ENCODE measurements around the gene AKAP1. TPM values are rescaled to one million over a fixed set of nuclear protein-coding genes. Genes with fewer than 3 reads are reported as not detected.

AKAP1 gene
- 10 to 100 TPM; 39.5 to 43.2 TPM for total RNA-seq

- no peaks in the 10 kb centered on the region for H3K27me3 Mint-ChIP-seq
- H3K27ac Mint-ChIP-seq: peak within 1 kb of the TSS; percentile 90
- DNase-seq: peak; percentile 99
- peak within 1 kb of the TSS; percentile 86 for H3K4me3 Mint-ChIP-seq
- H3K4me1 Mint-ChIP-seq: peaks cover 60% of the 10 kb centered on the region
- H3K36me3 Mint-ChIP-seq: peaks cover 8% of the 10 kb centered on the region
- H3K9me3 Mint-ChIP-seq: no peaks in the 10 kb centered on the region
These were observed at the start of gene AKAP1 for GRCh38 chr17:57084802-57085447. Gene AKAP1 (plus strand): TSS chr17:57085246. CDS start chr17:57105465, 20,219 bp downstream.

DNA sequence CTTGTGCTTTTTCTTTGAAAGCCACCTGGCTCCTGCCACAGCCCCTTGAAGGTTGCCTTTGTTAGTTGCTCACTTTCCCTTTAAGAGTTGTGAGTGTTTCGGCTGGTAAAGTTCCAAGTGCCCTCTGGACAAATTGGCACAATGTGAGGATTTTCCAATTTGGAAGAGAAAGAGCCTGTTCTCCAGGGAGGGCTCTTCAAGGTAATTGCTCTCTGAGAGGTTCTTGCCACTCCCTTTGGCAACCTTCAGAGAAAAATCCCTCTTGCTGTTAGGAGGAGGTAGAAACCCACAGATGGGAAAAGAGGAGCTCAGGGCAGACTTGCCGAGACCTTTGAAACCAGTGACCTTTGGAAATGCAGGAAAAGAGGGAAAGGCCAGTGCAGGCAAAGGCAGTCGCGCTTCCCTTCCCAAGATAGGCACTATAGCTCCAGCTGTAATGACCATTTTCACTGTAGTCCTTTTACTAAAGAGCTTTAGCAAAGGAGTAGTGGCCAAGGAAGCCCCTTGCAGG, 49.0 kb upstream of the AKAP1 start:
- Mint-ChIP-seq H3K27ac (no peak overlapping the region), H3K27me3 (peaks cover 27% of the 10 kb centered on the region), H3K9me3 (no peaks in the 10 kb centered on the region), H3K4me1 (no peaks in the 10 kb centered on the region), H3K4me3 (no peak overlapping the region), H3K36me3 (no peaks in the 10 kb centered on the region)
- no peak for DNase-seq

DNA sequence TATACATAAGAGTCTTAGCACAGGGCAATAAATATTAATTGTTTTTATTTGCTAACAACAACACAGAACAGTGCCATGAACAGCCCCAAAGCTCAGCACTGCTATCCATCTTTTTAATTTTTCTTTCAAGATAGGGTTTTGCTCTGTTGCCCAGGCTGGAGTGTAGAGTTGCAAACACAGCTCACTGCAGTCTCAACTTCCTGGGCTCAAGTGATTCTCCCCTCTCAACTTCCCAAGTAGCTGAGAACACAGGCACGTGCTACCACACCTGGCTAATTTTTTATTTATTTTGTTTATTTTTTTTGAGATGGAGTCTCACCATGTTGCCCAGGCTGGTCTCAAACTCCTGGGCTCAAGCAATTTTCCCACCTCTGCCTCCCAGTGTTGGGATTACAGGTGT, 47.6 kb upstream of the AKAP1 start:
- H3K4me1 Mint-ChIP-seq: no peaks in the 10 kb centered on the region
- DNase-seq: no peak
- no peak overlapping the region for H3K4me3 Mint-ChIP-seq
- no peak overlapping the region for H3K27ac Mint-ChIP-seq
- peaks cover 31% of the 10 kb centered on the region for H3K27me3 Mint-ChIP-seq
- H3K9me3 Mint-ChIP-seq: no peaks in the 10 kb centered on the region
- no peaks in the 10 kb centered on the region for H3K36me3 Mint-ChIP-seq

- Mint-ChIP-seq H3K27ac (no peak overlapping the region), H3K27me3 (peaks cover 40% of the 10 kb centered on the region), H3K36me3 (no peaks in the 10 kb centered on the region), H3K4me3 (no peak overlapping the region), H3K4me1 (peaks cover 1% of the 10 kb centered on the region), H3K9me3 (no peaks in the 10 kb centered on the region)
- no peak for DNase-seq
These were observed 46.6 kb upstream of the AKAP1 start for GRCh38 chr17:57038486-57038885.

DNA sequence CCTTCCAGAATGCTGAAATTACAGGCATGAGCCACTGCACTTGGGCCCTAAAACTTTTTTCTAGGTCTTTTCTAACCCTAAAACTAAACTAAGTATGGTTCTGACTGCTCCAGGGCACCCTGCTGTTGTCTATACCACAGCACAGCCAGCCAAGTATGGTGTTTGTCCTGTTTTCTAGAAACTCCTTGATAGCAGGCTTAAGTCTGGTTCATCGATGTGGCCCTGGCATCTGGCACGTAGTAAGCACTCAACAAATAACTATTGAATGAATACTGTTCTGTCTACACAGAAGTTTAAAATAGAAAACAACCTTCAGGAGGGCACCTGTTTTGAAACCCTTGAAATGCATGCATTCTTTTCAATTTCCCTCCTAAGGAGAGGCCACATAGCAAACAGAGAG, 44.5 kb upstream of the AKAP1 start:
- Mint-ChIP-seq H3K9me3 (no peaks in the 10 kb centered on the region), H3K27me3 (peaks cover 61% of the 10 kb centered on the region), H3K4me1 (peaks cover 8% of the 10 kb centered on the region), H3K4me3 (no peak overlapping the region), H3K27ac (no peak overlapping the region), H3K36me3 (no peaks in the 10 kb centered on the region)
- DNase-seq: no peak

GRCh38 chr17:57043276-57043675, 41.8 kb upstream of the AKAP1 start:
- Mint-ChIP-seq H3K9me3 (no peaks in the 10 kb centered on the region), H3K4me3 (no peak overlapping the region), H3K36me3 (no peaks in the 10 kb centered on the region), H3K27me3 (peaks cover 65% of the 10 kb centered on the region), H3K27ac (no peak overlapping the region), H3K4me1 (peaks cover 26% of the 10 kb centered on the region)
- no peak for DNase-seq

- Mint-ChIP-seq H3K4me3 (peak overlapping the region; percentile 71), H3K9me3 (no peaks in the 10 kb centered on the region), H3K27me3 (peaks cover 58% of the 10 kb centered on the region), H3K36me3 (no peaks in the 10 kb centered on the region), H3K27ac (no peak overlapping the region), H3K4me1 (peaks cover 26% of the 10 kb centered on the region)
- no peak for DNase-seq
These were observed 39.8 kb upstream of the AKAP1 start for GRCh38 chr17:57044976-57045867.

DNA sequence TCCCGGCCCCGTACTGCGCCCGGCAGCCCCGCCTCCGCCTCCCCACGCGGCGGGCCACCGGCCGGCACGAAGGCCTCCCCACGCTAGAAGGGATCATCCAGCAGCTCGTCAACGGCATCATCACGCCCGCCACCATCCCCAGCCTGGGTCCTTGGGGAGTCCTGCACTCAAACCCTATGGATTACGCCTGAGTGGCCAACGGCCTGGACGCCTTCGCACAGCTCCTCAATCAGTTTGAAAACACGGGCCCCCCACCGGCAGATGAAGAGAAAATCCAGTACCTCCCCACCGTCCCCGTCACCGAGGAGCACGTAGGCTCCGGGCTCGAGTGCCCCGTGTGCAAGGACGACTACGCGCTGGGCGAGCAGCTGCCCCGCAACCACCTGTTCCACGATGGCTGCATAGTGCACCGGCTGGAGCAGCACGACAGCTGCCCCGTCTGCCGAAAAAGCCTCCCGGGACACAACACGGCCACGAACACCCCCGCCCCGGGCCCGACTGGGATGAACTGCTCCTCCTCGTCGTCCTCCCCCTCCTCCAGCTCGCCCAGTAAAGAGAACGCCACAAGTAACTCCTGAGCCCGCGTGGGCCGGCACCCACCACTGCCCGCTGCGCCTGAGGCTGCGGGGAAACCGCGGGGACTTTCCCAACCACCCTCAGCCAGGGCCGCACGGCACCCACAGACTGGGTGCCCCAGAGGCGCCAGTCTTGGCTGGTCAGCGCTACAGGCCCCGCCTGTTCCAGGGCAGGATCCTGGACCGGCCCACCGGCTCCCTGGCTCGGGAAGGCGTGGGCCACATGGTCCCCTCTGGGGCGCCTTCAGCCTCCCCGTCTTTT, 39.0 kb upstream of the AKAP1 start:
- no peaks in the 10 kb centered on the region for H3K36me3 Mint-ChIP-seq
- peak overlapping the region; percentile 56 for H3K27ac Mint-ChIP-seq
- no peaks in the 10 kb centered on the region for H3K9me3 Mint-ChIP-seq
- peaks cover 58% of the 10 kb centered on the region for H3K27me3 Mint-ChIP-seq
- peak overlapping the region; percentile 71 for H3K4me3 Mint-ChIP-seq
- peaks cover 26% of the 10 kb centered on the region for H3K4me1 Mint-ChIP-seq
- peak; percentile 60 for DNase-seq

DNA sequence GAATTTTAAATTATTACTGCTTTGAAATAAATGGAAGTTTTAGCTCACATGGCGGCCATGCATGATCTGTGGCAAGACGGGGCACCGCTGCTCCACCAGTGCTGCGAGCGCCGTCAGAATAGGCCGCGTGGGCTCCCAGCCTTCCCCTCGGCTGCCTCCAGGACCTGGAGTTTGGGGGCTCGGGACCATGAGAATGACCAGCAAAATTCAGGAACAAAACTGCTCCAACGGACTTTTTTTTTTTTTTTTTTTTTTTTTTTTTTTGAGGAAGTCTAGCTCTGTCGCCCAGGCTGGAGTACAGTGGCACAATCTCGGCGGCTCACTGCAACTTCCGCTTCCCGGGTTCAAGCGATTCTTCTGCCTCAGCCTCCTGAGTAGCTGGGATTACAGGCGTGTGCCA, 38.3 kb upstream of the AKAP1 start:
- H3K4me3 Mint-ChIP-seq: peak overlapping the region; percentile 71
- H3K36me3 Mint-ChIP-seq: no peaks in the 10 kb centered on the region
- DNase-seq: no peak
- no peak overlapping the region for H3K27ac Mint-ChIP-seq
- H3K4me1 Mint-ChIP-seq: peaks cover 26% of the 10 kb centered on the region
- H3K27me3 Mint-ChIP-seq: peaks cover 55% of the 10 kb centered on the region
- H3K9me3 Mint-ChIP-seq: no peaks in the 10 kb centered on the region

- no peak overlapping the region for H3K27ac Mint-ChIP-seq
- peaks cover 48% of the 10 kb centered on the region for H3K27me3 Mint-ChIP-seq
- no peaks in the 10 kb centered on the region for H3K36me3 Mint-ChIP-seq
- peaks cover 24% of the 10 kb centered on the region for H3K4me1 Mint-ChIP-seq
- no peak for DNase-seq
- H3K4me3 Mint-ChIP-seq: no peak overlapping the region
- no peaks in the 10 kb centered on the region for H3K9me3 Mint-ChIP-seq
These were observed 37.0 kb upstream of the AKAP1 start for GRCh38 chr17:57048096-57048495.

DNA sequence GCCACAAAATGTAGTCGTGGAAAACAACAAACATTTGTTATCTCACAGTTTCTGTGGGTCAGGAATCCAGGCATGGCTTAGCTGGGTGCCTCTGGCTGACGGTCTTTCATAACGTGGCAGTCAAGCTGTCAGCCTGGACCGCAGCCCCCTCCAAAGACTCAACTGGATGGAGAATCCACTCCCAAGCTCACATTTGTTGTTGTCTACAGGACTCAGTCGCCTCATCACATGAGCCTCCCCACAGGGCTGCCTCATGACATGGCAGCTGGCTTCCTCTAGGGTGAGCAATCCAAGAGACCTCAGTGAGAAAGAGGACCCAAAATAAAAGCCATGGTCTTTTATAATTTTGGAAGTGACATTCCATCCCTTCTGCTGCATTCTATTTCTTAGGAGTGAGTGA, 34.7 kb upstream of the AKAP1 start:
- Mint-ChIP-seq H3K9me3 (no peaks in the 10 kb centered on the region), H3K4me1 (peaks cover 23% of the 10 kb centered on the region), H3K27me3 (peaks cover 26% of the 10 kb centered on the region), H3K36me3 (no peaks in the 10 kb centered on the region), H3K4me3 (no peak overlapping the region), H3K27ac (no peak overlapping the region)
- no peak for DNase-seq

DNA sequence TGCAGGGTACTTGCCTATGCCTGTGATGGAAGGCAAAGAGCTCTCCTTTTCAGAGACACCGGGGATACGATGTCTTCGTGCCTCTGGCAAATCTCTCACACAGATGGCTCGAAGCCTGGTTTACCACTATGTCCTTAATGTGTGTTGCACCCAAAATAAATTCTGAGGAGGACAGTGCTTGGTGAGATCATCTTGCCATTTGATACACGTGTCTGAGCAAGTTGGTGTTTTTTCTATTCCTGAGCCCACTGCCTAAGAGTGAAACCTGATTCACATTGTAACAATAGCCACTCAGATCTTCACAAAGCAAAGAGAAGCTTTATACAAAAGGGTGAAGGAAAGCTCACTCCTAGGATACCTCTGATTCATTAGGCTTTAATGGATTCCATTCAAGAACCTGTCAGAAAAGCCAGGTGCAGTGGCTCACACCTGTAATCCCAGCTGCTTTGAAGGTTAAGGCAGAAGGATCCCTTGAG, 33.1 kb upstream of the AKAP1 start:
- Mint-ChIP-seq H3K36me3 (no peaks in the 10 kb centered on the region), H3K27me3 (peaks cover 11% of the 10 kb centered on the region), H3K9me3 (no peaks in the 10 kb centered on the region), H3K4me1 (peaks cover 10% of the 10 kb centered on the region), H3K27ac (no peak overlapping the region), H3K4me3 (no peak overlapping the region)
- DNase-seq: no peak

DNA sequence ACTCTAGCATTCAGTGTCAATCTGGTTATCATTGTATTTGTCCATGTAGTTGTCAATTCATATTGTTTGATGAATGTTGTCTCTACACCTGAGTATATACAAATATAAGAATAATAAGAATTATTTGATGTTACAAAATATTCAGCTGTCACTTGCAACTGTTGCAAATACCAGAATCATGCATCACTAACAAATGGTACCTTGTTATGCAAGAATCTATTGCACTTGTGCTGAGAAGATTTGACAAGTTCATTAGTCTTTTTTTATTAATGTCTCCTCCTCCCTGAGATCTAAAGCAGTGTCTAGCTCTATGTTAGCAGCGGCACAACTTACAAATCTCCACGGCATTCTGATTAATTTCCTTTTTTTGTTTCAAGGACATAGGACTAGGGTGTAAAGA, 22.2 kb upstream of the AKAP1 start:
- no peaks in the 10 kb centered on the region for H3K9me3 Mint-ChIP-seq
- H3K27ac Mint-ChIP-seq: no peak overlapping the region
- no peak overlapping the region for H3K4me3 Mint-ChIP-seq
- H3K36me3 Mint-ChIP-seq: no peaks in the 10 kb centered on the region
- H3K4me1 Mint-ChIP-seq: no peaks in the 10 kb centered on the region
- peaks cover 20% of the 10 kb centered on the region for H3K27me3 Mint-ChIP-seq
- DNase-seq: no peak

DNA sequence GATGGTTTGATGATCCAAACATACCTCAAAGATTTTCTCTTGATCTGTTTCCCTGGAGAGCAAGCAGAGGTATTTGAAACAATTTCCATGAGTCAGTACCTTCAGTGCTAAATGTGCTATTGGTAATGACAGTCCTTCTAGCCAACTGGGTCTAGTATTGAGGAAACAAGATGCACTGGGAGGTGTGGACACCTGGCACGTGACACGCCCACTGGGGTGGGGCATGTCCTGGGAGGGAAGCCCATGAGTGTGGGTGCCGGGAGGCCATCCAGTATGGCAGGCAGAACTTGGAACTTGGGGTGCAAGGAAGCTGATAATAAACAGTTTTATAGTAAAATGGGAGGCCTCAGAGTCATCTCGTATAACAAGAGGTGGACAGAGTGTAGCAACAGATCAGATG, 17.9 kb upstream of the AKAP1 start:
- no peaks in the 10 kb centered on the region for H3K36me3 Mint-ChIP-seq
- no peaks in the 10 kb centered on the region for H3K9me3 Mint-ChIP-seq
- no peak overlapping the region for H3K27ac Mint-ChIP-seq
- H3K4me1 Mint-ChIP-seq: no peaks in the 10 kb centered on the region
- no peak overlapping the region for H3K4me3 Mint-ChIP-seq
- DNase-seq: no peak
- H3K27me3 Mint-ChIP-seq: peaks cover 24% of the 10 kb centered on the region

DNA sequence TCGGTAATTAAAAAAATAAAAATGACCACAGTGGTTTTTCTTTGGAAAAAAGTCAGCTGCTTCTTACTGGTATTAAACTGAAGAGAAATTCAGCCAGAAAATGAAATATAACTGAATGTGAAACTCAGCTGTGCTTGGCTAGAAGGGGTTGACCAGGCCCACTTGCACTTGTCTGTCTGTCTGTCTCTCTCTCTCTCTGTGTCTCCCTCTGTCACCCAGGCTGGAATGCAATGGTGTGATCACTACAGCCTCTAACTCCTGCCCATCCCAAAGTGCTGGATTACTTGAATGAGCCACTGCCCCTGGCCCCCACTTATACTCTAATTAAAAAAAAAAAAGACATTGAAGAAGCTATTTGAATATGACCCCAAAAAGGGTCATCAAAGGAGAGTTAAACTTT, 17.3 kb upstream of the AKAP1 start:
- DNase-seq: no peak
- Mint-ChIP-seq H3K27ac (no peak overlapping the region), H3K36me3 (no peaks in the 10 kb centered on the region), H3K9me3 (no peaks in the 10 kb centered on the region), H3K4me3 (no peak overlapping the region), H3K4me1 (no peaks in the 10 kb centered on the region), H3K27me3 (peaks cover 24% of the 10 kb centered on the region)

Data from activated naive CD8-positive, alpha-beta T cell treated with anti-CD3 and anti-CD28 coated beads for 36 hours (primary cell).